Sigmoid colon (tissue), 4 donors: Measurements from ENCODE around the gene UNKL.

ENCODE experiments used
- CTCF ChIP-seq, 4 experiments: fragments of 450-650 bp in 3 of 4; fragments of 200-600 bp in 1 of 4; IDR thresholded peaks; one replicate each; pipeline ENCODE4 v1.5.1; 2016 to 2019; ENCODE audit warnings: antibody characterized with exemption in 4 of 4, mild to moderate bottlenecking in 3 of 4, moderate library complexity in 2 of 4
- POLR2A ChIP-seq, 2 donors: fragments of 450-650 bp; IDR thresholded peaks; one replicate each; pipeline ENCODE4 v1.6.1; 2016; ENCODE audit warnings: antibody characterized with exemption in 2 of 2, mild to moderate bottlenecking in 2 of 2, moderate library complexity in 2 of 2
- POLR2AphosphoS5 ChIP-seq, 4 donors: sonication (generic); formaldehyde crosslinking; IDR thresholded peaks; one replicate each; pipeline ENCODE4 v1.6.1; 2017; ENCODE audit warnings: antibody characterized with exemption in 4 of 4

- TF ChIP-seq POLR2AphosphoS5 (IDR thresholded peaks at IDR 0.05) (no peak), CTCF (IDR thresholded peaks at IDR 0.05) (no peak), POLR2A (IDR thresholded peaks at IDR 0.05) (no peak)
These were observed 96.8 kb downstream of the UNKL start for GRCh38 chr16:1317479-1318267.
